CD14-positive monocyte (primary cell): ENCODE measurements around the gene HS1BP3. TPM values are rescaled to one million over a fixed set of nuclear protein-coding genes. Genes with fewer than 3 reads are reported as not detected.

Experiments used
- DNase-seq, 3 donors: peaks; one replicate each; pipeline ENCODE4 v3.0.0-alpha.2; 2011 to 2022
- H2AFZ ChIP-seq: 2 replicates; pipeline ENCODE4 v1.6.0; 2012; ENCODE audit warnings: mild to moderate bottlenecking, low read depth, low read length, inconsistent platforms; ENCODE audit not compliant: insufficient read depth, poor library complexity, severe bottlenecking
- H3K27ac ChIP-seq, 2 donors: 1 replicate in 1 of 2; 2 replicates in 1 of 2; pipeline ENCODE4 v1.5.1; 2012 to 2013; ENCODE audit warnings: low read length in 2 of 2, control low read depth in 1 of 2, inconsistent platforms in 1 of 2, low read depth in 1 of 2, mild to moderate bottlenecking in 1 of 2
- H3K27me3 ChIP-seq, 2 donors: one replicate each; pipeline versions ENCODE4 v1.6.0 to v1.6.1; 2011 to 2013; ENCODE audit warnings: low read length in 2 of 2; ENCODE audit not compliant: control insufficient read depth in 2 of 2, insufficient read depth in 2 of 2
- H3K36me3 ChIP-seq, 2 donors: replicated peaks in 1 of 2; 1 replicate in 1 of 2; 2 replicates in 1 of 2; pipeline versions ENCODE4 v1.5.1 to v1.6.1; 2012 to 2013; ENCODE audit warnings: low read length in 2 of 2, control low read depth in 1 of 2, inconsistent platforms in 1 of 2, mild to moderate bottlenecking in 1 of 2; ENCODE audit not compliant: insufficient read depth in 2 of 2, control insufficient read depth in 1 of 2
- H3K4me1 ChIP-seq, 2 donors: 1 replicate in 1 of 2; 2 replicates in 1 of 2; pipeline versions ENCODE4 v1.5.1 to v1.6.1; 2012 to 2013; ENCODE audit warnings: low read length in 2 of 2, control low read depth in 1 of 2, inconsistent platforms in 1 of 2, mild to moderate bottlenecking in 1 of 2, moderate library complexity in 1 of 2; ENCODE audit not compliant: insufficient read depth in 2 of 2, control insufficient read depth in 1 of 2
- H3K4me2 ChIP-seq: replicated peaks from 2 replicates; pipeline ENCODE3; 2012; ENCODE audit warnings: low read length, moderate library complexity, mild to moderate bottlenecking; ENCODE audit not compliant: poor library complexity, severe bottlenecking; ENCODE audit errors: extremely low read depth
- H3K4me3 ChIP-seq, 3 experiments: fragments of 200-600 bp in 1 of 3; sonication (generic) in 1 of 3; replicated peaks in 1 of 3; 1 replicate in 2 of 3; 2 replicates in 1 of 3; pipeline ENCODE4 v1.5.1; 2011 to 2013; ENCODE audit warnings: low read length in 3 of 3, mild to moderate bottlenecking in 3 of 3, control low read depth in 2 of 3, low read depth in 2 of 3, inconsistent platforms in 1 of 3, moderate library complexity in 1 of 3
- H3K79me2 ChIP-seq: 2 replicates; pipeline ENCODE4 v1.6.0; 2012; ENCODE audit warnings: mild to moderate bottlenecking, control low read depth, inconsistent platforms, low read length, moderate library complexity; ENCODE audit not compliant: insufficient read depth
- H3K9ac ChIP-seq: 2 replicates; pipeline ENCODE4 v1.6.0; 2017; ENCODE audit warnings: low read length, mild to moderate bottlenecking; ENCODE audit not compliant: insufficient read depth, poor library complexity, severe bottlenecking
- H3K9me3 ChIP-seq, 2 donors: replicated peaks in 1 of 2; 1 replicate in 1 of 2; 2 replicates in 1 of 2; pipeline versions ENCODE4 v1.5.1 to v1.6.1; 2012 to 2013; ENCODE audit warnings: low read length in 2 of 2, control low read depth in 1 of 2; ENCODE audit not compliant: control insufficient read depth in 1 of 2, insufficient read depth in 1 of 2
- H4K20me1 ChIP-seq: 2 replicates; pipeline ENCODE4 v1.6.0; 2012; ENCODE audit warnings: mild to moderate bottlenecking, low read length, control low read depth, moderate library complexity; ENCODE audit not compliant: insufficient read depth
- H3K27ac Mint-ChIP-seq, 7 donors: one replicate each; pipeline ENCODE4 v1.8.0; 2020; ENCODE audit warnings: mild to moderate bottlenecking in 7 of 7, mixed read lengths in 7 of 7, moderate library complexity in 6 of 7, inconsistent platforms in 2 of 7
- H3K27me3 Mint-ChIP-seq, 3 donors: one replicate each; pipeline ENCODE4 v1.8.0; 2021 to 2022; ENCODE audit warnings: low read depth in 3 of 3, mild to moderate bottlenecking in 3 of 3, mixed read lengths in 3 of 3, moderate library complexity in 3 of 3, inconsistent platforms in 1 of 3
- H3K36me3 Mint-ChIP-seq, 2 donors: one replicate each; pipeline ENCODE4 v1.8.0; 2020; ENCODE audit warnings: mixed read lengths in 2 of 2, inconsistent platforms in 1 of 2, mild to moderate bottlenecking in 1 of 2
- H3K4me1 Mint-ChIP-seq: one replicate; pipeline ENCODE4 v1.8.0; 2020; ENCODE audit warnings: mild to moderate bottlenecking, mixed read lengths
- H3K4me3 Mint-ChIP-seq, 2 donors: one replicate each; pipeline ENCODE4 v1.8.0; 2020; ENCODE audit warnings: mild to moderate bottlenecking in 2 of 2, mixed read lengths in 2 of 2, moderate library complexity in 1 of 2
- H3K9me3 Mint-ChIP-seq, 7 donors: one replicate each; pipeline ENCODE4 v1.8.0; 2020 to 2022; ENCODE audit warnings: mixed read lengths in 7 of 7, mild to moderate bottlenecking in 6 of 7, moderate library complexity in 6 of 7, inconsistent platforms in 2 of 7
- CTCF ChIP-seq: fragments of 200-600 bp; IDR thresholded peaks from one replicate; pipeline ENCODE4 v1.8.0; 2022; ENCODE audit warnings: antibody characterized with exemption, mild to moderate bottlenecking
- WGBS: methylation state at CpG from one replicate; pipeline ENCODE4 v1.1.5; 2013; ENCODE audit warnings: missing lambda C conversion rate; ENCODE audit not compliant: insufficient coverage; 5-methylcytosine and 5-hydroxymethylcytosine counted together
- intact Hi-C, 2 donors: fragments of 100-400 bp; cut with micrococcal nuclease; formaldehyde crosslinking; loops; one replicate each; pipeline versions ENCODE4 v1.15.0 to v1.15.1; 2023
- polyA plus RNA-seq, 3 donors: library from polyadenylated mRNA; depleted of rRNA in 1 of 3; unstranded in 2 of 3; stranded (reverse) in 1 of 3; fragments of 300-500 nt in 2 of 3; fragments of >200 nt in 1 of 3; fragmentation: Illumina TruSeq in 2 of 3; gene quantifications; 1 replicate in 2 of 3; 2 replicates in 1 of 3; pipeline ENCODE4 v1.2.3, GENCODE V29; 2012 to 2021

Gene HS1BP3
- polyA plus RNA-seq, 3 donors, result 45.1 to 48.9 (median 45.4) TPM

DNA sequence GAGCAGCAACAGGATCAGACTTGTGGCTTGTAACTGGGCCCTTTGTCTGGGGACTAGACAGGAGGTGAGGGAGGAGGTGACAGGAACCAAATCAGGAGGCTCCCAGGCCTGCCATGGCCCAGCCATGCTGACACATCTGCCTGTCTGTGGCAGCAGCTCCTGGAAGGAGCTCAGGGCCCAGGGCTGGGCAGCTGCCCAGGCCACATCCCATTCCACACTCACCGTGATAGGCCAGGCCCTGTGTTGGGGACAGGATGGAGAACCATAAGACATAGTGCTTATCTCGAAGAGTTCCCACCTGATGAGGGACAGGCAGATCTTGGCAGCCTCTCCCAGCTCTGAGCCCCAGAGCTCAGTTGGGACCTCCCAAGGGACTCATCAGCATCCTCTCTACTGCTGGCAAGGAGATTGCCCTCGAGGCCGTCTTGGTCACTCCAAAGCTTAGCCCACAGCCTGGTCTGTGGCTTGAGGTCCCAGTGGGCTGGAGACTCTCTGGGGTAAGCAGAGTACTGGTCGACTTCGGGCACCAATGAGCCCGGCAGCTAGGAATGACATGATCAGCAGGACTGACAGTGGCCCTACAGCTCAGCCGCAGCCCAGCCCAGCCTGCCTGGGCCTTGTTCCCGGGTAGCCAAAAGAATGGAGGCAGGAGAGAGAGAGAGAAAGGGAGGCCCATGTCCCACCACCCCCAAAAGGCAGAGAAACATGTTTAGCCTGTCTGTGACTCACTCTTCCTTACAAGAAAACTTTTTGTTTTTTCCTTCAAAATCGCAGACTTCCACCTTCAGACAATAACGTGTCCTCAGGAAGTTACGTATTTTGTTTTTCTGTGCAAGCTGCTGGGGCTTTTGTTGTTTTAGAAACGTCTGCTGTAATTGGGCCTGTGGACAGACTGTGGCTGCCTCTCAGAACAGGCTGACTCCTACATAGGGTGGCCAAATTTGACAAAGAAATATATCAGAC lies 82.1 kb downstream of the HS1BP3 start:
- no peaks in the 10 kb centered on the region for H3K36me3 Mint-ChIP-seq
- no peak overlapping the region for H3K4me3 ChIP-seq
- no peaks in the 10 kb centered on the region for H3K4me1 Mint-ChIP-seq
- no peaks in the 10 kb centered on the region for H3K4me1 ChIP-seq
- no peaks in the 10 kb centered on the region for H4K20me1 ChIP-seq
- TF ChIP-seq CTCF, result no peak
- no peak overlapping the region for H3K27ac Mint-ChIP-seq
- H3K36me3 ChIP-seq, result no peaks in the 10 kb centered on the region
- no peak overlapping the region for H3K4me2 ChIP-seq
- no peak overlapping the region for H3K9ac ChIP-seq
- intact Hi-C loops, result no loop called here
- H3K79me2 ChIP-seq, result no peaks in the 10 kb centered on the region
- H3K9me3 Mint-ChIP-seq, result no peaks in the 10 kb centered on the region
- no peaks in the 10 kb centered on the region for H3K9me3 ChIP-seq
- H3K4me3 Mint-ChIP-seq, result no peak overlapping the region
- no peak overlapping the region for H2AFZ ChIP-seq
- H3K27me3 ChIP-seq, result no peaks in the 10 kb centered on the region
- no peak overlapping the region for H3K27ac ChIP-seq
- DNase-seq, result no peak
- 80% methylated on average over 9 of the region's 13 CpGs for WGBS
- H3K27me3 Mint-ChIP-seq, result peaks cover 2 to 8% (median 3%) of the 10 kb centered on the region in 3 donors

DNA sequence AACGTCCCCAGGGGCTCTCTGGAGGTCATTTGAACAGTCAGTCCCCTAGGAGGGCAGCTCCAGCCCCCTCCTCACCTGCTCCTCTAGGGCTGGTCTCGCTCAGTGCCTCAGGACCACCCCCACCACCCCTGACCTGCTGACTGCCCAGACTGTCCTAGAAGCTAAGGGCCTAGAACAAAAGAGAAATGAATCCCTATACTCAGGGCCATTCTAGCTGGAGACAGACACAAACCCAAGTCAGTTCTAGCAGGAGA lies 83.0 kb downstream of the HS1BP3 start:
- H3K4me1 Mint-ChIP-seq, result no peaks in the 10 kb centered on the region
- Histone ChIP-seq H3K9me3 (no peaks in the 10 kb centered on the region), H3K4me1 (no peaks in the 10 kb centered on the region), H3K4me3 (no peak overlapping the region), H3K27ac (no peak overlapping the region), H3K4me2 (no peak overlapping the region), H3K79me2 (no peaks in the 10 kb centered on the region), H2AFZ (no peak overlapping the region), H3K9ac (no peak overlapping the region), H4K20me1 (no peaks in the 10 kb centered on the region), H3K36me3 (no peaks in the 10 kb centered on the region), H3K27me3 (no peaks in the 10 kb centered on the region)
- no peaks in the 10 kb centered on the region for H3K36me3 Mint-ChIP-seq
- WGBS, result 93% methylated on average over 2 of the region's 2 CpGs
- intact Hi-C loops, result no loop called here
- no peak overlapping the region for H3K4me3 Mint-ChIP-seq
- no peaks in the 10 kb centered on the region for H3K9me3 Mint-ChIP-seq
- no peak overlapping the region for H3K27ac Mint-ChIP-seq
- H3K27me3 Mint-ChIP-seq, result peaks cover 2 to 9% (median 3%) of the 10 kb centered on the region in 3 donors
- DNase-seq, result no peak
- TF ChIP-seq CTCF, result no peak

Other genes with a start within 250 kb of the HS1BP3 start
- gene RHOB, start 204.0 kb downstream of the HS1BP3 start, polyA plus RNA-seq, result 100 to 1,000 TPM in 1 of 3 donors, 10 to 100 TPM in 2; 43.3 to 602 (median 66.3) TPM
- not detected for gene GDF7, start 16.0 kb upstream of the HS1BP3 start, polyA plus RNA-seq
- 1 to 10 TPM; 3.7 to 5.7 (median 5.0) TPM for gene LDAH, start 172.0 kb upstream of the HS1BP3 start, polyA plus RNA-seq